Uterus (tissue), 2 donors: Measurements from ENCODE around the gene OR2L5.

ENCODE experiments used
- POLR2A ChIP-seq, 2 donors: fragments of 450-650 bp; IDR thresholded peaks; one replicate each; pipeline ENCODE4 v1.6.1; 2016; ENCODE audit warnings: antibody characterized with exemption in 2 of 2, mild to moderate bottlenecking in 1 of 2, moderate library complexity in 1 of 2
- TF ChIP-seq, protein P1 (sequence below), 4 experiments: fragments of 200-600 bp in 2 of 4; fragments of 450-650 bp in 2 of 4; sonication (generic) in 2 of 4; IDR thresholded peaks; one replicate each; pipeline ENCODE4 v1.5.1; 2016 to 2019; ENCODE audit warnings: antibody characterized with exemption in 4 of 4, mild to moderate bottlenecking in 2 of 4, moderate library complexity in 1 of 4

DNA sequence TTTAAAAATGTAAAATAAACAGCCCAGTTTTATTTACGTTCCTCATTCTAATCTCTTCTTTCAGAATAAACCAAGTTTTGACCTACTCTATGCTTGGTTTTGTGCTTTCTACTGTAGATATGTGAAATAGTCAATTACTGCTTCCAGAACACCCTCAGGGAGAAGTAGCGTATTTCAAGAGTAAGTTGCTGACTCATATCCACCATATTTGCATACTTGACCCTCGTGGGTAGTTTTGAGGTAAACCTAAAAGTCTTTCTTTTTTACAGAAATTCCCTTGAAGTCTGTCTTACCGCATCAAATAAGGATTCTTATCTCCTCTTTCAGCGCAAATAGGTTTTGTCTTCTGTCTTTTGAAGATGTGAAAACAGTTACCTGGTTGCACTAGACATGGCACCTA is 31.7 kb downstream of the OR2L5 start:
- TF ChIP-seq POLR2A (IDR thresholded peaks at IDR 0.05) = no peak
- TF ChIP-seq, protein P1, sequence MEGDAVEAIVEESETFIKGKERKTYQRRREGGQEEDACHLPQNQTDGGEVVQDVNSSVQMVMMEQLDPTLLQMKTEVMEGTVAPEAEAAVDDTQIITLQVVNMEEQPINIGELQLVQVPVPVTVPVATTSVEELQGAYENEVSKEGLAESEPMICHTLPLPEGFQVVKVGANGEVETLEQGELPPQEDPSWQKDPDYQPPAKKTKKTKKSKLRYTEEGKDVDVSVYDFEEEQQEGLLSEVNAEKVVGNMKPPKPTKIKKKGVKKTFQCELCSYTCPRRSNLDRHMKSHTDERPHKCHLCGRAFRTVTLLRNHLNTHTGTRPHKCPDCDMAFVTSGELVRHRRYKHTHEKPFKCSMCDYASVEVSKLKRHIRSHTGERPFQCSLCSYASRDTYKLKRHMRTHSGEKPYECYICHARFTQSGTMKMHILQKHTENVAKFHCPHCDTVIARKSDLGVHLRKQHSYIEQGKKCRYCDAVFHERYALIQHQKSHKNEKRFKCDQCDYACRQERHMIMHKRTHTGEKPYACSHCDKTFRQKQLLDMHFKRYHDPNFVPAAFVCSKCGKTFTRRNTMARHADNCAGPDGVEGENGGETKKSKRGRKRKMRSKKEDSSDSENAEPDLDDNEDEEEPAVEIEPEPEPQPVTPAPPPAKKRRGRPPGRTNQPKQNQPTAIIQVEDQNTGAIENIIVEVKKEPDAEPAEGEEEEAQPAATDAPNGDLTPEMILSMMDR (IDR thresholded peaks at IDR 0.05) = no peak
